ENCODE measurements around the gene CD79A. TPM values are rescaled to one million over a fixed set of nuclear protein-coding genes. Genes with fewer than 3 reads are reported as not detected.

Gene CD79A
- total and polyA plus RNA-seq, 2 donors (not counting 1 experiment from before 2014, with no cell fraction given) = 0.07 to 0.17 TPM

GRCh38 chr19:41924151-41925145 lies 47.4 kb downstream of the CD79A start:
- Histone ChIP-seq H3K27me3 (ENCODE audit: control insufficient read depth, insufficient read depth, low read length) (peaks cover 49% of the 10 kb centered on the region), H3K9me3 (ENCODE audit: control insufficient read depth, insufficient read depth, low read depth, low read length) (no peaks in the 10 kb centered on the region), H4K20me1 (ENCODE audit: control insufficient read depth, extremely low read depth, insufficient read depth, low read length) (no peaks in the 10 kb centered on the region), H3K79me2 (ENCODE audit: control insufficient read depth, insufficient read depth, low read length) (no peaks in the 10 kb centered on the region), H3K27ac (ENCODE audit: insufficient read depth, low read length) (no peak overlapping the region), H3K36me3 (ENCODE audit: control insufficient read depth, insufficient read depth, low read length) (no peaks in the 10 kb centered on the region), H3K4me1 (ENCODE audit: control insufficient read depth, extremely low read depth, insufficient read depth, low read length) (no peaks in the 10 kb centered on the region), H3K9ac (ENCODE audit: insufficient read depth, low read length) (no peak overlapping the region), H3K4me3 (replicated peaks in 1 of 4; ENCODE audit: control extremely low read depth in 1 of 4, insufficient read depth in 1 of 4, low read depth in 3 of 4, low read length in 4 of 4) (no peak overlapping the region), H2AFZ (ENCODE audit: low read length) (no peak overlapping the region), H3K4me2 (ENCODE audit: extremely low read depth, insufficient read depth, low read length) (no peak overlapping the region)
- no peak for DNase-seq (ENCODE audit: low read depth in 2 of 2)
- TF ChIP-seq EZH2 (IDR thresholded peaks at IDR 0.05; ENCODE audit: low read length, missing control alignments) = no peak

GRCh38 chr19:41925208-41926003 lies 48.3 kb downstream of the CD79A start:
- H3K27me3 ChIP-seq (ENCODE audit: control insufficient read depth, insufficient read depth, low read length) = peaks cover 56% of the 10 kb centered on the region
- no peaks in the 10 kb centered on the region for H3K4me1 ChIP-seq (ENCODE audit: control insufficient read depth, extremely low read depth, insufficient read depth, low read length)
- H3K4me3 ChIP-seq (replicated peaks in 1 of 4; ENCODE audit: control extremely low read depth in 1 of 4, insufficient read depth in 1 of 4, low read depth in 3 of 4, low read length in 4 of 4) = no peak overlapping the region
- H2AFZ ChIP-seq (ENCODE audit: low read length) = no peak overlapping the region
- no peak overlapping the region for H3K27ac ChIP-seq (ENCODE audit: insufficient read depth, low read length)
- DNase-seq (ENCODE audit: low read depth in 2 of 2) = no peak
- H3K36me3 ChIP-seq (ENCODE audit: control insufficient read depth, insufficient read depth, low read length) = no peaks in the 10 kb centered on the region
- H4K20me1 ChIP-seq (ENCODE audit: control insufficient read depth, extremely low read depth, insufficient read depth, low read length) = no peaks in the 10 kb centered on the region
- H3K4me2 ChIP-seq (ENCODE audit: extremely low read depth, insufficient read depth, low read length) = no peak overlapping the region
- TF ChIP-seq CTCF (conservative IDR thresholded peaks at IDR 0.05 in 1 of 2, IDR thresholded peaks at IDR 0.05 in 1 of 2; ENCODE audit: low read depth in 1 of 2, low read length in 2 of 2) (no peak), EZH2 (IDR thresholded peaks at IDR 0.05; ENCODE audit: low read length, missing control alignments) (no peak)
- H3K9ac ChIP-seq (ENCODE audit: insufficient read depth, low read length) = no peak overlapping the region
- H3K79me2 ChIP-seq (ENCODE audit: control insufficient read depth, insufficient read depth, low read length) = no peaks in the 10 kb centered on the region
- no peaks in the 10 kb centered on the region for H3K9me3 ChIP-seq (ENCODE audit: control insufficient read depth, insufficient read depth, low read depth, low read length)

GRCh38 chr19:41926028-41926762 lies 49.1 kb downstream of the CD79A start:
- no peak overlapping the region for H3K4me2 ChIP-seq (ENCODE audit: extremely low read depth, insufficient read depth, low read length)
- no peak for DNase-seq (ENCODE audit: low read depth in 2 of 2)
- H3K9ac ChIP-seq (ENCODE audit: insufficient read depth, low read length) = no peak overlapping the region
- H3K79me2 ChIP-seq (ENCODE audit: control insufficient read depth, insufficient read depth, low read length) = no peaks in the 10 kb centered on the region
- no peaks in the 10 kb centered on the region for H3K4me1 ChIP-seq (ENCODE audit: control insufficient read depth, extremely low read depth, insufficient read depth, low read length)
- no peak for TF ChIP-seq EZH2 (IDR thresholded peaks at IDR 0.05; ENCODE audit: low read length, missing control alignments)
- no peak for TF ChIP-seq CTCF (conservative IDR thresholded peaks at IDR 0.05 in 1 of 2, IDR thresholded peaks at IDR 0.05 in 1 of 2; ENCODE audit: low read depth in 1 of 2, low read length in 2 of 2)
- H3K27ac ChIP-seq (ENCODE audit: insufficient read depth, low read length) = no peak overlapping the region
- peaks cover 63% of the 10 kb centered on the region for H3K27me3 ChIP-seq (ENCODE audit: control insufficient read depth, insufficient read depth, low read length)
- H2AFZ ChIP-seq (ENCODE audit: low read length) = no peak overlapping the region
- H3K9me3 ChIP-seq (ENCODE audit: control insufficient read depth, insufficient read depth, low read depth, low read length) = no peaks in the 10 kb centered on the region
- no peaks in the 10 kb centered on the region for H4K20me1 ChIP-seq (ENCODE audit: control insufficient read depth, extremely low read depth, insufficient read depth, low read length)
- H3K36me3 ChIP-seq (ENCODE audit: control insufficient read depth, insufficient read depth, low read length) = no peaks in the 10 kb centered on the region
- H3K4me3 ChIP-seq (replicated peaks in 1 of 4; ENCODE audit: control extremely low read depth in 1 of 4, insufficient read depth in 1 of 4, low read depth in 3 of 4, low read length in 4 of 4) = no peak overlapping the region
